ENCODE data around the gene DUSP28. TPM values are rescaled to one million over a fixed set of nuclear protein-coding genes. Genes with fewer than 3 reads are reported as not detected.

Gene DUSP28
- total RNA-seq, 1 donor from 2014 or later = 8.9 TPM

- Histone ChIP-seq H3K9ac (no peak overlapping the region), H4K20me1 (ENCODE audit: low read depth) (no peaks in the 10 kb centered on the region), H3K27ac (no peak overlapping the region), H3K79me2 (ENCODE audit: low read depth) (no peaks in the 10 kb centered on the region), H3K4me3 (no peak overlapping the region), H3K9me3 (ENCODE audit: low read depth) (no peaks in the 10 kb centered on the region), H3K27me3 (peaks cover 7% of the 10 kb centered on the region), H3F3A (ENCODE audit: low read depth) (no peaks in the 10 kb centered on the region), H3K36me3 (no peaks in the 10 kb centered on the region), H2AFZ (replicated peaks) (no peak overlapping the region), H3K4me2 (no peak overlapping the region), H3K4me1 (no peaks in the 10 kb centered on the region)
- TF ChIP-seq EZH2 (IDR thresholded peaks at IDR 0.05) = no peak
- TF ChIP-seq, protein P1, sequence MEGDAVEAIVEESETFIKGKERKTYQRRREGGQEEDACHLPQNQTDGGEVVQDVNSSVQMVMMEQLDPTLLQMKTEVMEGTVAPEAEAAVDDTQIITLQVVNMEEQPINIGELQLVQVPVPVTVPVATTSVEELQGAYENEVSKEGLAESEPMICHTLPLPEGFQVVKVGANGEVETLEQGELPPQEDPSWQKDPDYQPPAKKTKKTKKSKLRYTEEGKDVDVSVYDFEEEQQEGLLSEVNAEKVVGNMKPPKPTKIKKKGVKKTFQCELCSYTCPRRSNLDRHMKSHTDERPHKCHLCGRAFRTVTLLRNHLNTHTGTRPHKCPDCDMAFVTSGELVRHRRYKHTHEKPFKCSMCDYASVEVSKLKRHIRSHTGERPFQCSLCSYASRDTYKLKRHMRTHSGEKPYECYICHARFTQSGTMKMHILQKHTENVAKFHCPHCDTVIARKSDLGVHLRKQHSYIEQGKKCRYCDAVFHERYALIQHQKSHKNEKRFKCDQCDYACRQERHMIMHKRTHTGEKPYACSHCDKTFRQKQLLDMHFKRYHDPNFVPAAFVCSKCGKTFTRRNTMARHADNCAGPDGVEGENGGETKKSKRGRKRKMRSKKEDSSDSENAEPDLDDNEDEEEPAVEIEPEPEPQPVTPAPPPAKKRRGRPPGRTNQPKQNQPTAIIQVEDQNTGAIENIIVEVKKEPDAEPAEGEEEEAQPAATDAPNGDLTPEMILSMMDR (IDR thresholded peaks at IDR 0.05) = no peak
- TF ChIP-seq EZH2phosphoT487 (IDR thresholded peaks at IDR 0.05) = no peak
- Mint-ChIP-seq H3K9me3 (no peaks in the 10 kb centered on the region), H3K4me1 (peaks cover 6% of the 10 kb centered on the region), H3K27ac (no peak overlapping the region), H3K4me3 (no peak overlapping the region), H3K36me3 (no peaks in the 10 kb centered on the region), H3K27me3 (ENCODE audit: insufficient read depth, low read depth) (no peaks in the 10 kb centered on the region)
- no peak for DNase-seq (ENCODE audit: low spot score)
These were observed 45.9 kb downstream of the DUSP28 start for GRCh38 chr2:240605867-240606743.

DNA sequence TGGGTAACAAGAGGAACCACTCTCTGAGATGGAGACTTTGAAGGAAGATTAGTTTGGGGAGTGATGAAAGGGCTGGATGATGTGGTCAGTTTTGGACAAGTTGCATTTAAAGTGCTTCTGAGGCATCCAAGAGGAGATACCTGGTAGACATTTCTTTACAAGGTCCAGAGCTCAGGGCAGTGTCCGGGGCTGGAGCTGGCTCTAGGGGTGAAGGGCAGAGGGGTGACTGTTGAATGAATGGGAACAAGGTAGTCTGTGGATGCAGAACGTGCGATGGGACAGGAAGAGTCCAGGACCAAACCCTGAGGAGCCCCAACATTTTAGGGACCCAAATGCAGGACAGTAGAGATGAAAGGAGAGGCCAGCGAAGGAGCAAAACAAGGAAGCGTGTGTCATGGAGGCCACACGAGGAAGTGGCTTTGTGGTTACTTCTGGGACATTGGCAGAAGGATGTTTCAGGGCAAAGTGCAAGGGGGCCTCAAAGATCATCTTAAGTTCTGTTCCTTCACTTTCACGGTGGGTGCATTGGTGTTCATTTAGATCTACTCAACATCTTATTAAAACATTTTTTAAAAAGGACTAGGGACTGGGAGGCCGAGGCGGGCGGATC, 51.5 kb downstream of the DUSP28 start:
- Histone ChIP-seq H3K4me1 (no peaks in the 10 kb centered on the region), H3K36me3 (no peaks in the 10 kb centered on the region), H3K27me3 (peaks cover 7% of the 10 kb centered on the region), H3K9ac (no peak overlapping the region), H3K27ac (no peak overlapping the region), H3K4me2 (no peak overlapping the region), H3K4me3 (no peak overlapping the region), H4K20me1 (ENCODE audit: low read depth) (no peaks in the 10 kb centered on the region), H3K79me2 (ENCODE audit: low read depth) (no peaks in the 10 kb centered on the region), H3K9me3 (ENCODE audit: low read depth) (no peaks in the 10 kb centered on the region), H2AFZ (replicated peaks) (no peak overlapping the region), H3F3A (ENCODE audit: low read depth) (no peaks in the 10 kb centered on the region)
- TF ChIP-seq EZH2 (IDR thresholded peaks at IDR 0.05) = no peak
- DNase-seq (ENCODE audit: low spot score) = no peak
- H3K27ac Mint-ChIP-seq = no peak overlapping the region
- H3K9me3 Mint-ChIP-seq = peaks cover 1% of the 10 kb centered on the region
- H3K4me3 Mint-ChIP-seq = no peak overlapping the region
- H3K27me3 Mint-ChIP-seq (ENCODE audit: insufficient read depth, low read depth) = peaks cover 6% of the 10 kb centered on the region
- no peaks in the 10 kb centered on the region for H3K4me1 Mint-ChIP-seq
- H3K36me3 Mint-ChIP-seq = peaks cover 5% of the 10 kb centered on the region

Other genes with a start within 250 kb of the DUSP28 start
- gene GPC1, start 124.7 kb upstream of the DUSP28 start, total RNA-seq (ENCODE audit: low replicate concordance) = 14.2 and 65.0 TPM in 2 replicates
- 4.2 and 6.9 TPM in 2 replicates for gene ANKMY1, start 2.4 kb upstream of the DUSP28 start, total RNA-seq (ENCODE audit: low replicate concordance)
- 2.7 and 7.5 TPM in 2 replicates for gene RNPEPL1, start 8.1 kb downstream of the DUSP28 start, total RNA-seq (ENCODE audit: low replicate concordance)
- 16.1 and 62.9 TPM in 2 replicates for gene CAPN10, start 26.4 kb downstream of the DUSP28 start, total RNA-seq (ENCODE audit: low replicate concordance)
- gene GPR35, start 65.1 kb downstream of the DUSP28 start, total RNA-seq (ENCODE audit: low replicate concordance) = 0.34 and 0.74 TPM in 2 replicates
- gene AQP12B, start 122.5 kb downstream of the DUSP28 start, total RNA-seq (ENCODE audit: low replicate concordance) = not detected in 2 replicates
- not detected in 2 replicates for gene AQP12A, start 131.5 kb downstream of the DUSP28 start, total RNA-seq (ENCODE audit: low replicate concordance)